TTC549 (cell line): ENCODE results near the gene TMEM41B.
"Not testable (repeated sequence)": the region's sequence is repeated elsewhere in the genome, so short reads cannot be mapped to it uniquely, and the experiment has no call there.

Experiments used
- FAIRE-seq: peaks from 2 replicates; lab custom pipeline; 2012; peaks lifted over from hg19 to GRCh38; lab: Jason Lieb, UNC

TMEM41B gene

GRCh38 chr11:9314291-9315077 is at the start of gene TMEM41B:
Gene TMEM41B (minus strand): TSS chr11:9314593. CDS start chr11:9314441, 152 bp downstream.
- FAIRE-seq, result no peak

GRCh38 chr11:9362393-9362863 is 48.0 kb upstream of the TMEM41B start:
- FAIRE-seq, result no peak

- not testable (repeated sequence) for FAIRE-seq
These were observed 46.6 kb upstream of the TMEM41B start for GRCh38 chr11:9360862-9361622.

GRCh38 chr11:9357041-9357440 is 42.6 kb upstream of the TMEM41B start:
- FAIRE-seq, result no peak

- no peak for FAIRE-seq
These were observed 37.0 kb upstream of the TMEM41B start for GRCh38 chr11:9351321-9351881.

GRCh38 chr11:9347779-9348178 is 33.4 kb upstream of the TMEM41B start:
- FAIRE-seq, result not testable (repeated sequence)

GRCh38 chr11:9347100-9347499 is 32.7 kb upstream of the TMEM41B start:
- no peak for FAIRE-seq

- FAIRE-seq, result no peak
These were observed 29.8 kb upstream of the TMEM41B start for GRCh38 chr11:9344061-9344680.

- FAIRE-seq, result no peak
These were observed 27.3 kb upstream of the TMEM41B start for GRCh38 chr11:9341638-9342178.

GRCh38 chr11:9332655-9333054 is 18.3 kb upstream of the TMEM41B start:
- no peak for FAIRE-seq

- FAIRE-seq, result no peak
These were observed 16.3 kb upstream of the TMEM41B start for GRCh38 chr11:9330387-9331384.

- FAIRE-seq, result no peak
These were observed 5.7 kb upstream of the TMEM41B start for GRCh38 chr11:9320047-9320446.

- not testable (repeated sequence) for FAIRE-seq
These were observed 5.1 kb upstream of the TMEM41B start for GRCh38 chr11:9319377-9320001.

GRCh38 chr11:9318442-9319376 is 4.3 kb upstream of the TMEM41B start:
- FAIRE-seq, result not testable (repeated sequence)

GRCh38 chr11:9316334-9316733 is 1.9 kb upstream of the TMEM41B start:
- no peak for FAIRE-seq

GRCh38 chr11:9315078-9315688 is 790 bp upstream of the TMEM41B start:
- no peak for FAIRE-seq

GRCh38 chr11:9313648-9314290 is 624 bp downstream of the TMEM41B start:
- no peak for FAIRE-seq

GRCh38 chr11:9310485-9311090 is 3.8 kb downstream of the TMEM41B start:
- FAIRE-seq, result no peak
